ENCODE measurements around the gene C4orf36. TPM values are rescaled to one million over a fixed set of nuclear protein-coding genes. Genes with fewer than 3 reads are reported as not detected.

C4orf36 gene
- total and polyA plus RNA-seq, 2 donors (not counting 3 experiments of a cell fraction or from before 2014, with no cell fraction given), result 0.66 TPM; not detected in 1

DNA sequence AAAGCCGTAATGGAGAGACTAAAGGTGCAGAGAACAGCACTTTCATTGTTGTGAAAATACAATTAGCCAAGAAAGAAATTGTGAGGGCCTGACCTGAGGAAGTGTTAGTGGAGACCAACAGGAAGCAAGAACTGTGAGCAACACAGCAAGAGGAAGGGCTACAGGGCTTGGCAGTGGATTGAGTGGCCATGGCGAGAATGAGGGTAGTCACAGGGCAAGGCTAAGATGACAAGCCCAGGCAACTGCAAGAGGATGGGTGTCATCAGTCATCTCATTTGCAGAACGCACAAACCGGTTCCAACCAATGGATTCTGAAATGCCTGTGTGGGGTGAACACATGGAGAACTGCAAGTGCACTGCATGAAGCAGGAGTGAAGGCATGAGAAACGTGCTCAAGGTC is 46.6 kb downstream of the C4orf36 start:
- TF ChIP-seq EZH2 (IDR thresholded peaks at IDR 0.05; ENCODE audit: borderline replicate concordance, low read depth, low read length, severe bottlenecking) (no peak), FOS (IDR thresholded peaks at IDR 0.05; ENCODE audit: borderline replicate concordance, insufficient read depth, low read length) (peak; percentile 48), POLR2A (IDR thresholded peaks at IDR 0.05; ENCODE audit: low read depth, low read length) (no peak), GATA2 (IDR thresholded peaks at IDR 0.05; ENCODE audit: insufficient read depth, insufficient read length, low read depth, low read length) (peak; percentile 5), JUN (IDR thresholded peaks at IDR 0.05; ENCODE audit: borderline replicate concordance, insufficient read depth, insufficient read length, low read depth) (no peak), POLR2AphosphoS5 (IDR thresholded peaks at IDR 0.05; ENCODE audit: insufficient read depth, low read depth, low read length) (peak; percentile 65), MYC (IDR thresholded peaks at IDR 0.05; ENCODE audit: low read depth, low read length) (no peak)
- TF ChIP-seq, protein P1, sequence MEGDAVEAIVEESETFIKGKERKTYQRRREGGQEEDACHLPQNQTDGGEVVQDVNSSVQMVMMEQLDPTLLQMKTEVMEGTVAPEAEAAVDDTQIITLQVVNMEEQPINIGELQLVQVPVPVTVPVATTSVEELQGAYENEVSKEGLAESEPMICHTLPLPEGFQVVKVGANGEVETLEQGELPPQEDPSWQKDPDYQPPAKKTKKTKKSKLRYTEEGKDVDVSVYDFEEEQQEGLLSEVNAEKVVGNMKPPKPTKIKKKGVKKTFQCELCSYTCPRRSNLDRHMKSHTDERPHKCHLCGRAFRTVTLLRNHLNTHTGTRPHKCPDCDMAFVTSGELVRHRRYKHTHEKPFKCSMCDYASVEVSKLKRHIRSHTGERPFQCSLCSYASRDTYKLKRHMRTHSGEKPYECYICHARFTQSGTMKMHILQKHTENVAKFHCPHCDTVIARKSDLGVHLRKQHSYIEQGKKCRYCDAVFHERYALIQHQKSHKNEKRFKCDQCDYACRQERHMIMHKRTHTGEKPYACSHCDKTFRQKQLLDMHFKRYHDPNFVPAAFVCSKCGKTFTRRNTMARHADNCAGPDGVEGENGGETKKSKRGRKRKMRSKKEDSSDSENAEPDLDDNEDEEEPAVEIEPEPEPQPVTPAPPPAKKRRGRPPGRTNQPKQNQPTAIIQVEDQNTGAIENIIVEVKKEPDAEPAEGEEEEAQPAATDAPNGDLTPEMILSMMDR (IDR thresholded peaks at IDR 0.05; ENCODE audit: extremely low read depth in 1 of 2, insufficient read depth in 1 of 2, low read depth in 1 of 2, low read length in 2 of 2), result no peak
- TF ChIP-seq, protein P2, sequence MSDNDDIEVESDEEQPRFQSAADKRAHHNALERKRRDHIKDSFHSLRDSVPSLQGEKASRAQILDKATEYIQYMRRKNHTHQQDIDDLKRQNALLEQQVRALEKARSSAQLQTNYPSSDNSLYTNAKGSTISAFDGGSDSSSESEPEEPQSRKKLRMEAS (IDR thresholded peaks at IDR 0.05; ENCODE audit: insufficient read depth, insufficient read length), result no peak
- peak; percentile 95 for DNase-seq (ENCODE audit: low read depth, low spot score)
- POLR2A ChIA-PET, result no interaction called here
- Histone ChIP-seq H3K4me2 (ENCODE audit: insufficient read depth, low read length) (peak overlapping the region; percentile 26), H3K79me2 (ENCODE audit: control insufficient read depth, insufficient read depth, low read length) (no peaks in the 10 kb centered on the region), H3K27ac (ENCODE audit: insufficient read depth, low read depth, low read length) (no peak overlapping the region), H3K9me1 (replicated peaks; ENCODE audit: control insufficient read depth, extremely low read depth, insufficient read depth, low read length) (no peaks in the 10 kb centered on the region), H3K4me1 (ENCODE audit: control insufficient read depth, extremely low read depth, insufficient read depth, low read length) (peaks cover 14% of the 10 kb centered on the region), H2AFZ (ENCODE audit: low read depth, low read length) (peak overlapping the region; percentile 70), H3K4me3 (replicated peaks in 1 of 3; ENCODE audit: insufficient read depth in 1 of 3, low read depth in 1 of 3, low read length in 3 of 3) (no peak overlapping the region), H3K9ac (replicated peaks; ENCODE audit: extremely low read depth, insufficient read depth, low read length) (no peak overlapping the region), H3K27me3 (ENCODE audit: control insufficient read depth in 2 of 2, insufficient read depth in 2 of 2, low read length in 2 of 2) (peaks cover 0 to 2% of the 10 kb centered on the region in 2 experiments), H3K36me3 (ENCODE audit: control insufficient read depth in 2 of 2, extremely low read depth in 1 of 2, insufficient read depth in 2 of 2, low read length in 2 of 2) (no peaks in the 10 kb centered on the region), H4K20me1 (replicated peaks; ENCODE audit: control insufficient read depth, extremely low read depth, insufficient read depth, low read length) (no peaks in the 10 kb centered on the region), H3K9me3 (replicated peaks; ENCODE audit: control insufficient read depth, insufficient read depth, low read length) (no peaks in the 10 kb centered on the region)
- intact Hi-C loops (cut with micrococcal nuclease), result loop anchor here (2.0 kb wide), 1 partner anchor 45 kb away; no protein-coding TSS in a partner anchor
- BruUV-seq (replicated peaks), result no TSS peak
- FAIRE-seq, result peak; percentile 94
- CTCF ChIA-PET, result no interaction called here
- dilution Hi-C loops (cut with MboI; ENCODE audit: extremely low pct_ligation_motif_present, low sequenced_read_pairs), result no loop called here
